NCI-H1092 (cell line): ENCODE measurements around the gene RPL7A.
A peak's percentile ranks its signal among the peaks of the same experiment; 100 is the strongest.
"Not testable (repeated sequence)": the region's sequence is repeated elsewhere in the genome, so short reads cannot be mapped to it uniquely, and the experiment has no call there.

Experiments used
- DNase-seq: peaks from one replicate; lab custom pipeline; 2025; lab: John Stamatoyannopoulos, UW

The RPL7A gene

DNA sequence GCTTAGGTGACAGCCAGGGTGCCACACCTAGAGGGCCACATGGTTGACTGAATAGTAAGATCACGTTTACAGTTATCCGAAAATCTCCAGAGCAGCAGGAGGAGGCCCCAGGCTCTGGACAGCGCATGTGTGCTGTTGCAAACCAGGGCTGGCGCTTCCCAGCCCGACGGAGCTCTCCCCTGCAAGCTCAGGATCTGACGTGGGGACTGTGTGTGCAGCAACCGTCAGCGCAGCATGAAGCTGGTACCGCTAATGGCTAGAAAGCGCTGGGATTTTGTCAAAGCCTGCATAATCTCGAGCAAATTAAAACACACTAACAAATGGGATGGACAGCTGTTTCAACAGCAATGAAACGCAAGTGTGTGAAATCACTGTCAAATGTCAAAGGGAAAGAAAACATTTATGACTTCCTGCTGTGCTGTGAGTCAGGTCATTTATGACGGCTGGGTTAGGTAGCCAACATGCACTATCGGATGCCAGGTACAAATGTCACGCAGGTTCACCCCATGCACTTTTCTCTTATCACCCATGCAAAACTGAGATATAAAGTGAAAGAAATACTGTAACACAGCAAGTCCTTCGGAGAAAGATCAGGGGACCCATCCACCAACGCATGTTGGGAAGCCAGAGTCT lies 20.3 kb downstream of the RPL7A start:
- DNase-seq = peak; percentile 72

DNA sequence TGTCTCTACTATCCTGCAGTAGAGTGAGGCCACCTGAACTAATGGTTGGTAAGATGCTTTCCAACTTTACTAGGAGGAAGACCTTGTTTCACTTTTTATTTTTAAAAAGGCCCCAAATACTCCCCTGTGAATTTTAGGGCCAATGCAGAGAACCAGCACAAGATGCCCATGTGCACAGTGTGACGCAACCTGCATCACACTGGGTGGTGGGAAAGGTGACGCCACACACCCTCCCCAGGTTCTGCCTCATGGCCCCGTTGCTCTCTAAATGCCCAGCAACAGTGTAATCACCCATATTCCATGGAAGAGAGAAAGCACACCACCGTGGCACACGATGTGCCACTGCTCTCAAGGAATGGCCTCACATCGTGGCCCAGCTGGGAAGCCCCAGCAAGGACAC lies 21.4 kb downstream of the RPL7A start:
- DNase-seq = no peak

DNA sequence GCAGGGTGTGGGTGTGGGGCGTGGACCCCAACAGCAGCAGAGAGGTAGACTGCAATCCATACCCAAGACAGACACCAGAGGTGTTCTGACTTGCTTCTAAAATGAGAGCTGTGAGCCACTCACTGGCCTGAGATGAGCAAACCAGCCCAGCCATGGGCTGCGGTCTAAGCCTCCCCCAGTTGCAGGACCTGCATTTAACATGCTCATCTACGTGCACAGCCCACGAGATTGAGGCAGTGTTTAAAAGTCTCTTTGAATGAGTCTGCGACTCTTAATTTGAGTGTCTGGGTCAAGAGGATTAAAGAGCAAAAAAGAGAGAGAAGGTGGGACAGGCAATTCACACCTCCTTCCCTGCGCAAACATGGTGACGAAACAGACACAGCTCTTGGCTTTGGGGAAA lies 21.9 kb downstream of the RPL7A start:
- no peak for DNase-seq

DNA sequence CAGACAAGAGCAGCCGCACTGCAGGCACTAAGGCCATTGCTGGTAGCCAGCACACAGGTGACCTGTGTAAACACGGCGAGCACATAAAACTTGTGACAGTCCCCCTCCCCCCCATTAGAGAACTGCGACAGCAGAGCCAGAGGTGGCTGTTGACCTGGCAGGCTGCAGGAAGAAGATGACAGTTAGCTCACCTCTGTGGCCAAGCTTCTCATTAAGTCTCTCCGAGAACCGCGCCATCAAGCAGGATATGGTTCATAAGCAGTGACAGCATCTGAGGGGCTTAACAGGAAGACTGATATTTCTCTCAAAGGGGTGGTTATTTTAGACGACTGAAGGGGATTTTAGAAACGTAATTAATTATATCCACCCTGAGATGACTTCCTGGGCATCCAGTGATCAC lies 22.7 kb downstream of the RPL7A start:
- no peak for DNase-seq

DNA sequence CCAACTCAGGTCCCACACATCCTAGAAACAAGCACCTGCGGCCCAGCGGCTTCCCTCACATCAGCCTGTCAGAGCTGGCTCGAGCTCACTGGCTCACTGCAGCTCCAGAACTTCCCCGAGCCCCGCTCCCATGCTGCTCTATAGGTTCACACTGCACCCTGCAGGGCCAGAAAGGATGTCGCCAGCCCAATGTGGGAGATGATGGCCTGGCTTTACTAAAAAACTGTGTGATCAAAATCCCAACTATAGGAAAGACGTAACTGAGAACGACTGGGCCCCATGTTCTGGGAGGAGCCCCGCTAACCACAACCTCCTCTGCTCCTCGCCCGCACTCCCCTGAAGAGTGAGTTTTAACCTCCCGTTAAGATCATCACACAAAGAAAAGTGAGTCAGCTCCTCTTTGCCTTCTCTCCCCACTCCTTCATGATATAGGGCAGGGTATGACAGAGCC lies 23.3 kb downstream of the RPL7A start:
- DNase-seq = no peak

DNA sequence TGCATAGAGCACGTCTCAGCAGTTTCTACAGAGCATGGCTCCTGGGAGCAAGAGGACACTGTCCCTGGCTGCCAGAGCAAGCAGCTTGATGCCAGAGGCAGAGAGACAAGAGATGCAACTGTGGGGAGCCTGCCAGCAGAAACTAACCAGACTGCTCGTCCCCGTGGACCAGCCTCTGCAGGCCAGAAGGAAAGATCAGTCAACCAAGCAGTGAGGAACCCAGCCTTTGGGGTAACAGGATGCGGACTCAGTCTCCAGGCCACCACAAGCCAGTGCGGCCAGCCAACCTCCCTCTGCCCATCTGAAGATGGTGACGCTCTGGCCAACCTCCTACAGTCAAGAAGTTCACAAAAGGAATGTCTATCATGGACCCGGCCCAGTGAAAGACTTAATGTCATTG lies 24.1 kb downstream of the RPL7A start:
- no peak for DNase-seq

DNA sequence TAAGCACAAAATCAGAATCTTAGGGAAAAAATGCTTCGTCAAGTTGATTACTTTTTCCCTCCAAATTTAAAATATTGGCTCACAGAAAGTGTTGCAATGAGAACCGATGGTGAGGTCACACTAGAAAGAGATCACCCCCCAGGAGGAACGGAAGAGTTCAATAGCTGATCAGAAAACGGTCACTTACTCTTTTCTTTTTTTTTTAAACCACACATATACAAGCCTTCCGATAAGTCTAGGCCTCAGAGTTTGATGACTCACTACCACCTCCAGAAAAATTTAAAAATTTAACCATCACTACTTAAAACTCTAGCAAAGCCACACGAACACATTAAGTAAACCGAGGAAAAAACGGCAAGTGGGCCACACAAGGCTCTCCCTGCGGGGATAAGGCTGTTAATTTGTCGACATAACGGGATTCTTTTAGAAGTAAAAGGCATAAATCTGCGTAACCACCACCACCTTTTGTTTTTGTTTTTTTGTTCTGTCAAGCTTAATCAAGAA lies 26.6 kb downstream of the RPL7A start:
- DNase-seq = no peak

DNA sequence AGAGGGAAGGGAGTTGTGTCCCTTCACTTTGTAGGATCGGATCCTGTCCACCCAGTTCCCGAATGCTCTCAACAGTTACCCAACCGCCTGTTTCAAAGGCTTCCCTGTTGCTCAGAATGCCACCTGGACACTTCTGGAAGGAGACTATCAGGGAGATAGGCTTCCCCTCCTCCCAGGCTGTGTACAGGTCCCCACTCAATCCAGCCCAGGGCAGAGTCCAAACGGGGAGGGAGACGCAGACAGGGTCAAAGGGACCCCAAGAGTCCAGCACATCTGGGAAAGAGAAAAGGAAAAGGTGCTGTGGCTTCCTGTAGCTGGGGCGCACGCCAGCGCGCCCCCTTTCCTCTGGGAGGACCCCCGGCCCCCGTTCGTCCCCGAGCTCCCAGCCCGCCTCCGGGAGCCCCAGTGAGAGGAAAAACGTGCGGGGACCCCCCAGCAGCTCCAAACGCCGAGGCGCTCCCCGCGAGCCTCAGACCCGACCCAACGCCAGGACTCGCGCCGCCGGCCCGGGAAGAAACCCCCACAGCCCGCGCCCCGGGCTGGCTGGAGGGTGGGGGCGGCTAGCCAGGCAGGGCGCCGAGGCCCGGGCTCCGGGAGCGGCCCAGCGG lies 27.2 kb downstream of the RPL7A start:
- no peak for DNase-seq

DNA sequence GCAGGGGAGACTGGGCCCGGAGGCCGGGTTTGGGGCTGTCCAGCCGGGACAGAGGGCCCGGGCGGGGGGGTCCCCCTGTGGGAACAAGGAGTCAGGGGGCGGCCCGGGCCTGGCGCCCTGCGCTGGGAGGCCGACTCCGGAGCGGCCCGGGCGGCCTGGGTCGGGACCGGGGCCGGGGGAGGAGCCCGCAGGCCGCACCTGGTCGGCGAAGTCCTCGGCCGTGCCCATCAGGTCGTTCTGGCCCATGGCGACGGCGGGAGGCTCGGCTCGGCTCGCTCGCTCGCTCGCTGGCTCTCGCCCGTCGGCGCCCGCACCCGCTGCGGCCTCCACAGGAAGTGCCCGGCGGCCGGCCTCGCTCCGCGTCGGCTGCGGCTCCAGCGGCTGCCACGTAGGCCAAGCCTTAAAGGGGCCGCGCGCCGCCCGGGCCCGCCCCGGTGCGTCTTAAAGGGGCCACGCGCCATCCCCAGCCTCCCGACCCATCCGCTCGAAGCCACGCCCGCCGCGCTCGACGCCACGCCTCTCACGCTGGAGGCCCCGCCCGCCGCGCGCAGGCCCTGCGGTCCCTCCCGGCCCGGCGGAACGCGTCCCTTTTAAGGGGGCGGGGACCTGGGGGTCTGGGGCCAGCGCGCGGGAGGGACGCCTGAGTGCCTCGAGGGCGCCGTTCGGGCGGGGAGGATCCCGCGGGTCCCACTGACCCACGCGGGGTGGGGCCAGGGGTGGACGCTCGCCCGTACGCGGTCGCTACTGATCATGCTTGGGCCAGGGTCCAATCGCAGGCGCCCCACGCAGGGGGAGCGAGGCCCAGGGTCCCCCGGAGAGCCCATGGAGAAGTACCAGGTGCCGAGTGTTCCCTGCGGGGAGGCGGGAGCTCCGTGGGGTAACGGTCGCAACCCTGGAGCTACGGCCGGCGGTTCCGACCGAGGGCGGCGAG lies 28.0 kb downstream of the RPL7A start, which contains the start of the genes STKLD1 and SURF4:
Gene STKLD1, plus strand, starts transcription at position 643 of the 931 bp plus-strand sequence. Its CDS starts 108 bp downstream, at position 751.
Gene SURF4, minus strand, starts transcription at position 337 of the 931 bp plus-strand sequence. Its CDS starts 91 bp downstream, at position 246.
- peak; percentile 94 for DNase-seq

DNA sequence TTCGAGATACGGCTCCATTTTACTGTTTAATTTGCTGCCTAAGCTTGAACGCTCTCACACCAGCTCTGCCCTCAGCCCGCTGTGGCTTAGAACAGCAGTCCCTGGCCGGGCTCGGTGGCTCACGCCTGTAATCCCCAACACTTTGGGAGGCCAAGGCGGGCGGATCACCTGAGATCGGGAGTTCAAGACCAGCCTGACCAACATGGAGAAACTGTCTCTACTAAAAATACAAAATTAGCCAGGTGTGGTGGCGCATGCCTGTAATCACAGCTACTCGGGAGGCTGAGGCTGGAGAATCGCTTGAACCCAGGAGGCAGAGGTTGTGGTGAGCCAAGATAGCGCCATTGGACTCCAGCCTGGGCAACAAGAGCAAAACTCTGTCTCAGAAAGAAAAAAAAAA lies 29.3 kb downstream of the RPL7A start:
- not testable (repeated sequence) for DNase-seq

DNA sequence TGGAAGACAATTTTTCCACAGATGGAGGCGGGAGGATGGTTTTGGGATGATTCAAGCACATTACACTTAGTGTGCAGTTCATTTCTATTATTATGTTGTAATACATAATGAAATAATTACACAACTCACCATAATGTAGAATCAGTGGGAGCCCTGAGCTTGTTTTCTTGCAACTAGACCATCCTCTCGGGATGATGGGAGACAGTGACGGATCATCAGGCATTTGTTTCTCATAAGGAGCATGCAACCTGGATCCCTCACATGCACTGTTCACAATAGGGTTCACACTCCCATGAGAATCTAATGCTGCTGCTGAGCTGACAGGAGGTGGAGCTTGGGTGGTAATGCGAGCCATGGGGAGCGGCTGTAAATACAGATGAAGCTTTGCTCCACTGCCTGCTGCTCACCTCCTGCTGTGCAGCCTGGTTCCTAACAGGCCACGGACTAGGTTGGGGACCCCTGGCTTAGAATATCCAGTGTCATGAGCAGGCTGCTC lies 29.8 kb downstream of the RPL7A start:
- DNase-seq = no peak

DNA sequence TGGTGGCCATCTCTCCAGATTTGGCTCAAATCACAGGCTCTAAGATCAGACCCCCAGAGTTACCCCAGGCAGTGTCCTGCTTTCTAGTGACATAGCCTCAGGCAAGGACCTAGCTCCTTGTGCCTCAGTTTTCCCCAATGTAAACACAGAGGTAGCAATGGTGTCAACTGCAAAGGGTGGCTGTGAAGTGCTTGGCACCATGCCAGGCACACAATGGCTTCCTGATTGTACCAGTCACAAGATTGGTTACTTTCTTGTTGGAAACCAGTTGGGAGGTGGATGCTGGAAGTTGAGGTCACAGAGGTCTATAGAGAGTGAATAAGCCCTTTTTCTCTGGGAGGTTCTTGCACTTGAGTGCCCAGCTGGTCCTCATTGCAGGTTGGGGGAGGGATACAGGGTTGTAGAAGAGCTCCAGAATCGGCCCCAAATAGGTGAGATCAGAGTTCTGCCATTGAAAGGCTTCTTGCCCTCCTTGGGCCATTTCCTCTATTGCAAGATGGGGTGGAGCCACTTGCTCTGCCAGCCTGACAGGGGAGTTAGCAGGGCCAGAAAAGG lies 30.5 kb downstream of the RPL7A start:
- DNase-seq = no peak

DNA sequence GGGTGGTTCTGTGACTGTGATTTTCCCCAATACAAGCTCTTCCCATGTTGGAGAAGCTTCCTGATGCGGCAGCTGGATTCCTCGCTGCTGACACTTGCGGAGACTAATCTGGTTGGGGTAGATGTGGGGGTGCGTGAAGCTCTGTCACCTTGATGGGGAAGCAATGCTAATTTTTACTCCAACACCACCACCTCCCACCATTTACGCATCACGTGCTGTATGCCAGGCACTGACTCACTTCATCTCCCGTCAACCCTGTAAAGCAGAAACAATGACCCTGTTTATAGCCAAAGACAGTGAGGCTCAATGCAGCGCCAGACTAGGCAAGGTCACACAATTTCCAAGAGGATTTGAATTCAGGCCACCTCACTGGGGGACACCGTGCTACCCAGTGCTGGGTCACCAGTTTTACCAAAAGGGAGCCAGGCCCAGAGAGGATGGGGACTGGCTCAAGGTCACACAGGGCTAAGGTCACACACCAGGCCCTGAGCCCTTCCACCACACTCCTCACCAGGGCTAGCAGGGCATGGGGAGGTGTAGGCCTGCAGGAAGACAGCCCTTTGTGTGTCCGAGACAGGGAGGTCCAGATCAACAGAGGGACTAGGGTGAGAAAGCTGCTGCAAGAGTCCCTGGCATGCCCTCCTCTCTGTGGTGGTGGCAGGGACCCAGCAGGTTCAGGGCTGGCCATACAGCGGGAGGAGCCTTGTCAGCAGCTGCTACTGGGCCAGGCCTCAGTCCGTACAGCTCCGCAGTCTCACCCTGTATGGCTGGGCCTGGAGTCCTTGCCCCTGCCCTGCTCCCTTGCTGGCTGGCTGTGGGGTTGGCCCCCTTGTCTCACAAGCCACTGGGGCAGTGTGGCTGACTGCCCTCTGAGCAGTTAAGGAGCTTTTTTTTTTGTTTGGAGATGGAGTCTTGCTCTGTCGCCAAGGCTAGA lies 31.4 kb downstream of the RPL7A start:
- DNase-seq = no peak

DNA sequence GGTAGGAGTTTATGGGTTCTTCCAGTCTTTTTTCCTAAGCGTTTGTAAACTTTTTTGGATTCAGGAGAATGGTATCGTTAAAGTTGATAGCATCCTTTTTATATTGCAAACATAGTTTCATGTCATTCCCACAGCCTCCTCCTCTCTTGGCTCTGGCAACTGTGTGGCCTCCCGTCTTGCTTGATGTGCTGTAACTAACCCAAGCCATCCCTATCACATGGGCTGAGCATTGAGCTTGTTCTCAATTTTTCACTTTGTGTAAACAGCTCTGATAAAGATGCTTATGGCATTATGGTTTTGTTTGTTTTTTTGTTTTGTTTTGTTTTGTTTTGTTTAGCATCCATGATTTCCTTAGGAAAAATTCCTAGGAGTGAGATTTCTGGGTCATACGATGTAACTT lies 32.7 kb downstream of the RPL7A start:
- no peak for DNase-seq

DNA sequence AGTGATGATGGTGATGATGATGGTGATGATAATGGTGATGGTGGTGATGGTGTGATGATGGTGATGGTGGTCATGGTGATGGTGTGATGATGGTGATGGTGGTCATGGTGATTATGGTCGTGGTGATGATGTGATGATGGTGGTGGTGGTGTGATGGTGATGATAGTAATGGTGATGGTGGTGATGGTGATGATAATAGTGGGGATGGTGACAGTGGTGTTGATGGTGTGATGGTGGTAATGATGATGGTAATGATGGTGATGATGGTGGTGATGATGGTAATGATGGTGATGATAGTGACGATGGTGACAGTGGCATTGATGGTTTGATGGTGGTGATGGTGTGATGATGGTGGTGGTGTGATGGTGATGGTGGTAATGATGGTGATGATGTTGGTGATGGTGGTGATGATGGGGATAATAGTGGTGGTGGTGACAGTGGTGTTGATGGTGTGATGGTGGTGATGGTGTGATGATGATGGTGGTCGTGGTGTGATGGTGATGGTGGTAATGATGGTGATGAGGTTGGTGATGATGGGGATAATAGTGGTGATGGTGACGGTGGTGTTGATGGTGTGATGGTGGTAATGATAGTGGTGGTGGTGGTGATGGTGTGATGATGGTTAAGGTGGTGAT lies 34.6 kb downstream of the RPL7A start:
- no peak for DNase-seq

DNA sequence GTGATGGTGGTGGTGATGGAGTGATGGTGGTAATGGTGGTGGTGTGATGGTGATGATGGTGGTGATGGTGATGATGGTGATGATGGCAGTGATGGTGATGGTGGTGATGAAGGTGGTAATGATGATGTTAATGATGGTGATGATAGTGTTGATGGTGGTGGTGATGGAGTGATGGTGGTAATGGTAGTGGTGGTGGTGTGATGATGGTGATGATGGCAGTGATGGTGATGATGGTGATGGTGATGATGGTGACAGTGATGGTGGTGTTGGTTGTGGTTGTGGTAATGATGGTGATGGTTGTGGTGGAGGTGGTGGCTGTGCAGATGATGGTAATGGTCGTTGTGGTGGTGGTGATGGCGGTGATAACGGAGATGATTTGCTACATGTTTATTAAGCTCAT lies 35.4 kb downstream of the RPL7A start:
- DNase-seq = no peak

DNA sequence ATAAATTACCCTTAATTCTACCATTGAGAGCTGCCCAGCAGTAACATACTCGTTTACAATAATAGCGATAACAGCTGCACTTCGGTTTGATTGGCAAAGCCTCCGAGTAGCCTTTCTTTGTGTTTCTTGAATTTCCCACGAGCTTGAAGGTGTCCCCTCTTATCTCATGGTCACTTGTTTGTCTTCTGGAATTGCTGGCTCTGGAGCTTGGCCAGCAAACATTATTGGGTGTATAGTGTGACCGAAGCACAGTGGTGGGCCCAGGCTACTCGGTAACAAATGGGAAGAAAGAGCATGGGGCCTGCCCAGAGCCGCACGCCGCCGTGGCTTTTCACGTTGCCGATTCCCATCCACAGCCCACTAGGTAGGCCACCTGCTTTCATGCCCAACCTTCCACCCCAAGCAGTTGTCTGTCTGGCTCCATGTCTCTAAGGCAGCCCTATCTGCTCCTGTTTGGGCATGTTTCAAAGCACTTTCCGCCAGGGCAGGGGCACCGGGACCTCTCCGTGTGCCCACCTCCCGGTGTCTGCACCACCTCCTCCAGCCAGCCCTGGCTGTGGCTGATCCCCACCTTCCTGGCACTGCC lies 36.8 kb downstream of the RPL7A start:
- no peak for DNase-seq

DNA sequence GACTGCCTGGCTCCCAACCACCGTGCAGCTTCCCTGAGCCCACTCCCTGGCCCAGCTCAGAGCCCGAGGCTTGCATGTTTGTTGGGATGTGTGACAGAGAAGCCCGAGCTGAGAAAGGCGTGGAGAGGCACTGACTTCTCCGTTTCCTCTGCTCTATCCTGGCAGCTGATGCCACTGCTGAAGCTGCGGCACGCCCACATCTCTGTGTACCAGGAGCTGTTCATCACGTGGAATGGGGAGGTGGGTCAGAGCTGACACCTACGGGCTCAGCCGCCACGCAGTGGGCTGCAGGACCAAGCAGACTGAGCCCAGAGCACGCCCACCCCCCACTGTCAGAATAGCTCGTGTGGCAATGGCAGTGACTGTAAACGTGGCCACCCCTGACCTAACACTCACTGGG lies 37.4 kb downstream of the RPL7A start:
- no peak for DNase-seq

DNA sequence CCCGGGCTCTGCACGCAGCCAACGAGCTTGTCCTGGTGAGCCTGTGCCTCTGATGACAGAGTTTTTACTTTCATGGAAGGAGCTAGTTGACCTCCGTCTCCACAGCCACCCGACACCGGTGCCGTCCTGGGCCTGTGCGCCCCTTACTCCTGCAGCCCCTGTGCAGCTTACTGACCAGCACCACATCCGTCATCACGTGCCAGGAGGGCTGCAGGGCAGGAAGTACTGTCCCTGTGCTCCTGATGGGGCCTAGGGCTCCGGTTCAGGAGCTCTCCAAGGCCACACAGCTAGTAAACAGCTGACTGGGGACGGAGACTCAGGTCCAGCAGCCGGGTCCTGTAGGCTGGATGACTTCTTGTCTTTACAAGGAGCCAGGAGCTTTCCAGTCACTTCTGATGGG lies 38.3 kb downstream of the RPL7A start:
- DNase-seq = no peak

DNA sequence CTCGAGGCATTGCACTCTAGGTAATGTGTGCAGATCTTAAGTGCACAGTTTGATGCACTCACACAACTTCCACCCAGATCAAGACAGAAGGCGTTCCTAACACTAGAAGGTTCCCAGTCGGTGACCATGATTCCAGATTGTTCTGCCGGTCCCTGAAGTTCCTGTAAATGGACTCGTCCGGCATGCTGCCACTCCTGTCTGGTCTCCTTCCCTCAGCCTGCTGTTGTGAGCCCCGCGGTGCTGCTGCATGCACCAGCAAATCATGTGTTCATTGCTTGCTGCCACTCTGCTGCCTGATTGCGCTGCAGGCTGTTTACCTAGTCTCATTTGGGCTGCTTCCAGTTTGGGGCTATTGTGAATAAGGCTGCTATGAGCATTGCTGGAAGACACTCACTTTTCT lies 39.7 kb downstream of the RPL7A start:
- no peak for DNase-seq
